IMR-90 (cell line): Measurements from ENCODE around the gene INO80D.
A peak's percentile ranks its signal among the peaks of the same experiment; 100 is the strongest.

Experiments
- CTCF ChIP-seq: conservative IDR thresholded peaks from 2 replicates; pipeline ENCODE4 v1.5.1; 2012; ENCODE audit warnings: mild to moderate bottlenecking, low read depth, low read length, improper control_type of control experiment
- MAFK ChIP-seq: IDR thresholded peaks from 2 replicates; pipeline ENCODE4 v1.6.1; 2012; ENCODE audit warnings: low read depth, low read length, improper control_type of control experiment
- MXI1 ChIP-seq: IDR thresholded peaks from 2 replicates; pipeline ENCODE4 v1.6.1; 2012; ENCODE audit warnings: low read depth, mild to moderate bottlenecking, low read length, moderate library complexity, borderline replicate concordance
- POLR2A ChIP-seq: IDR thresholded peaks from 2 replicates; pipeline ENCODE4 v1.6.1; 2012; ENCODE audit warnings: mild to moderate bottlenecking, low read depth, low read length
- RAD21 ChIP-seq: IDR thresholded peaks from 2 replicates; pipeline ENCODE4 v1.6.1; 2012; ENCODE audit warnings: low read length, improper control_type of control experiment
- RCOR1 ChIP-seq: IDR thresholded peaks from 2 replicates; pipeline ENCODE4 v1.6.1; 2012; ENCODE audit warnings: mild to moderate bottlenecking, low read length, improper control_type of control experiment; ENCODE audit not compliant: insufficient replicate concordance
- SMC3 ChIP-seq: fragments of 150-350 bp; IDR thresholded peaks from 2 replicates; pipeline ENCODE4 v1.6.1; 2016; ENCODE audit warnings: low read depth, mild to moderate bottlenecking, antibody characterized with exemption, low read length, moderate library complexity

DNA sequence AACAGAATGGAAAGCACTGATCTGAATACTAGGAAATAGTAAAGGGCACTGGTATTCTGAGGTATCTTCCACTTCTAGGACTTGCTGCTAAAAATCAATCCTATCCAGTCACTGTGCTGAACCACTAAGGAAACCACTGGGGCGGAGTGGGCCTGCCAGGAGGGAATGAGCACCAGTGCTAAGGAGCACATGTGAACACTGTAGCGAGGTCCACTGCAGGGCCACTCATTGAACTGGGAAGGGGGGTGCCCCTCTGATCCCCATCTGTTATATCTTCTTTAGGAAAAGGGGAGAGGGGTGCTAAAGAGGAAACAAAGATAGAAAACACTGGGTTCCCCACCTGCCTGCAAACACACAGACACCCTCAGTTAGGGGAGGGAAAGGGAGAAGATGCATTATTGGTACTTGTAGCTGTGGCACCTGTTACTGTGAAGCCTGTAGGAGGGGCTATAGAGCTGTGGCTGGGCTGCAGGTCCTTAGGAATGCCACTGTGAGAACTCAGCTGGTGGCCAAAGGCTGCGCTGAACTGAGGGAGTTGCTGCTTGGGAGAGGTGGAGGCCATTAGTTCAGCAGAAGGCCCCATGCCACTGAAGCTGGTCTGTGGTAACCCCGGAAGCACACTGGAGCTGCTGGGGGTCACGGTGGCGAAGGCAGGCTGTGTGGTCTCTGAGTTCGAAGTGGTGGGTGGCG, 81.8 kb downstream of the INO80D start:
- peak; percentile 27; the same call in 1 of the 2 replicates for TF ChIP-seq CTCF
- peak; percentile 46 for TF ChIP-seq RAD21
- TF ChIP-seq RCOR1 = no peak
- TF ChIP-seq POLR2A = no peak
- TF ChIP-seq MXI1 = no peak
- no peak for TF ChIP-seq SMC3
- no peak for TF ChIP-seq MAFK
